ENCODE measurements around the gene ADH6.

The ADH6 gene

DNA sequence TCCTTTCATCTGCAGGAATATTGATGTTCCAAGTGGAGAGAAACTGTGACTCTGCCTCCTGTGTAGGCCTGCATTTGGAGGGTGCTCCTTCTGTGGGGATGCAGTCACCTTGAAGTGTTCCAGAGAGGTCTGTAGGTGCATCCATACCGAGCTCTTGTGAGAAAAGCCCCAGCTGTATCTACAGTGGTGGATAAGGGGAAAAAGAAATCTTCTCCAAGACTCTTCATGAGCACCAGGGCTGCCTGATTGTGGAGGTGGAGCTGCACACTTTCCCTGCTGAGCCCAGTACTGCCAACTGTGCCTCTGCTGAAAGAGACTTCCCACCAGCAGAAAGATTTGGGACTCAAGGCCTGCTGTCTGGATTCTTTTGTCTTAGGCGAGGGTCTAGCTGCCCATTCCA lies 39.9 kb downstream of the ADH6 start:
- H3K36me3 ChIP-seq (replicated peaks), result no peaks in the 10 kb centered on the region
- no peaks in the 10 kb centered on the region for H3K4me1 ChIP-seq
- no peaks in the 10 kb centered on the region for H3K27me3 ChIP-seq (ENCODE audit: low read depth)
- H3K9me3 ChIP-seq, result no peaks in the 10 kb centered on the region
- no peak overlapping the region for H3K4me3 ChIP-seq
- in situ Hi-C loops (cut with MboI; ENCODE audit: low sequenced_read_pairs), result no loop called here
- DNase-seq (ENCODE audit: low spot score in 2 of 2), result no peak

DNA sequence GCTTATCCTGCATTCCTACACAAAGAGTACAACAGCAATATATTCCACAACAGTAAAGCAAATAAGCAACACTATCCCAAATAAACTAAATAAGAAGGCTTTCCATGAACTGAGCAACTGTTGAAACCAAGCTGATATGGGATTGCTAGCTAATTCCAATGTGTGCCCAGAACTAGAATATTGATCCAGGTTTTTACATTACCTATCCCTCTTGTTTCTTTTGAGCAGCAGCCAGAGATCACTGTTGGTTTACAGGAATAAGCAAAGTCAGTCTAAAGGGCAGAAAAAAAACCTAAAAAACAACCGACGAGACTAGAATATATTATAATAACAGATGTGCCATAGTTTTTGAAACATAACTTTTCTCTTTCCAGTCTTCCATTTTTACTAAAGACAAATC lies 52.5 kb downstream of the ADH6 start:
- H3K36me3 ChIP-seq (replicated peaks), result no peaks in the 10 kb centered on the region
- H3K4me1 ChIP-seq, result no peaks in the 10 kb centered on the region
- no peaks in the 10 kb centered on the region for H3K9me3 ChIP-seq
- no peak for DNase-seq (ENCODE audit: low spot score in 2 of 2)
- in situ Hi-C loops (cut with MboI; ENCODE audit: low sequenced_read_pairs), result no loop called here
- no peak overlapping the region for H3K4me3 ChIP-seq
- no peaks in the 10 kb centered on the region for H3K27me3 ChIP-seq (ENCODE audit: low read depth)

DNA sequence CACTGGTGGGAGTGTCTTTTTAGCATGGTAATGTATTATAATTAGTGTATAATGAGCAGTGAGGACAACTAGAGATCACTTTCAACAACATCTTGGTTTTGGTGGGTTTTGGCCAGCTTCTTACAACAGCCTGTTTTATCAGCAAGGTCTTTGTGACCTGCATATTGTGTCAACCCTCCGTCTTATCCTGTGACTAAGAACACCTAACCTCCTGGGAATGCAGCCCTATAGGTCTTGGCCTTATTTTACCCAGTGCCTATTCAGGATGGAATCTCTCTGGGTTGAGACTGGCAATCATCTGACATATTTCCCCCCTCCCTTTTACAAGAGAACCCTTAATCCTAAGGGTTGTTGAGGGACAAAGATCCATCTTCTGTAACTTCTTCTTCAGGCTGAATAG lies 53.1 kb downstream of the ADH6 start:
- no peaks in the 10 kb centered on the region for H3K36me3 ChIP-seq (replicated peaks)
- H3K4me3 ChIP-seq, result no peak overlapping the region
- in situ Hi-C loops (cut with MboI; ENCODE audit: low sequenced_read_pairs), result no loop called here
- H3K9me3 ChIP-seq, result no peaks in the 10 kb centered on the region
- no peak for DNase-seq (ENCODE audit: low spot score in 2 of 2)
- no peaks in the 10 kb centered on the region for H3K27me3 ChIP-seq (ENCODE audit: low read depth)
- H3K4me1 ChIP-seq, result no peaks in the 10 kb centered on the region

DNA sequence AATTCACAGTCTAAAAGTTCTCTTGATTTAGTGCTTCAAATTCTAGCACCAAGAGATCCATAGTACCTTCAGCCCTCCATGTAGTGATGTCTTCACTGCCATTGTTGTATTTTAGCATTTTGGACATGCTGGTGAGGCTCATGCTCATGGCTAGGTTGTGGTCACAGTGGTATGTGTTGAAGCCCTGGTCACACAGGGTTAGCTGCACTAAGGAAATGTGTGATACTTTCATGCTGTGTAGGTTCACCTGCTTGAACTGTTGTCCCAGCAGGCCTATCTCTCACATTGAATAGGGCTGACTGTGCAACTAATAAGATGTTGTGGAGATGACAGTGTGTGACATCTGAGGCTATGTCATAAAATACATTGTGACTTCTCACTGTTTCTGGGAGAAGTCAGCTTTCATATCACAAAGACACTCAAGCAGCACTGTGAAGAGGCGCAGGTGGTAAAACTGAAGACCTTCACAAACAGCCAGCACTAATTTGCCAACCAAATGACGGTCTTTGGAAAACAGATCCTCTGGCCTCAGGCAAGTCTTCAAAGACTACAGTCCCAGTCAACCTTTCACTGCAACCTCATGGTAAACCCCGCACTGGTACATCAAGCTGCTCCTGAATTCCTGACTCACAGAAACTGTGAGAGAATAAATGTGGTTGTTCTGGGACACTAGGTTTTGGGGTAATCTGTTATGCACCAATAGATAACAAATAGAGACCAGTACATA lies 57.5 kb downstream of the ADH6 start:
- in situ Hi-C loops (cut with MboI; ENCODE audit: low sequenced_read_pairs), result no loop called here
- H3K9me3 ChIP-seq, result no peaks in the 10 kb centered on the region
- H3K36me3 ChIP-seq (replicated peaks), result no peaks in the 10 kb centered on the region
- no peaks in the 10 kb centered on the region for H3K27me3 ChIP-seq (ENCODE audit: low read depth)
- no peaks in the 10 kb centered on the region for H3K4me1 ChIP-seq
- no peak for DNase-seq (ENCODE audit: low spot score in 2 of 2)
- no peak overlapping the region for H3K4me3 ChIP-seq

DNA sequence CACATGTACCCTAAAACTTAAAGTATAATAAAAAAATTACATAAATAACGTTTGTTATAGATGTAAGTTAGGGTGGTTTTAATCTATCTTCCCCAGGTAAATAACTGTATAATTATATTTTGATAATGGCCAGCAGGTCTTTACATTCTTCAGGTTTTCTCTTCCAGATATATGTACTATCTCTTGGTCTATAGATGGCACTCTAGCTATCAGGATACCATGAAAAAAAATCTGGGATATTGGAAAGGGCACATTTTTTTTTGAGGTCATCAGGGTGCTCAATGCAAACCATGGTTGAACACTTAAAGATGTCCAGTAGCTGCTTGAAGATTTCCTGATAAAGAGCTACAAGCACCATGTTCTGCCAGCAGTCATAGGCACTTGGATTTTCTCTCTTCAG lies 59.3 kb downstream of the ADH6 start:
- in situ Hi-C loops (cut with MboI; ENCODE audit: low sequenced_read_pairs), result no loop called here
- Histone ChIP-seq H3K27me3 (ENCODE audit: low read depth) (no peaks in the 10 kb centered on the region), H3K4me3 (no peak overlapping the region), H3K36me3 (replicated peaks) (no peaks in the 10 kb centered on the region), H3K9me3 (no peaks in the 10 kb centered on the region), H3K4me1 (no peaks in the 10 kb centered on the region)
- peak in 1 of 2 experiments; percentile 37 for DNase-seq (ENCODE audit: low spot score in 2 of 2)

DNA sequence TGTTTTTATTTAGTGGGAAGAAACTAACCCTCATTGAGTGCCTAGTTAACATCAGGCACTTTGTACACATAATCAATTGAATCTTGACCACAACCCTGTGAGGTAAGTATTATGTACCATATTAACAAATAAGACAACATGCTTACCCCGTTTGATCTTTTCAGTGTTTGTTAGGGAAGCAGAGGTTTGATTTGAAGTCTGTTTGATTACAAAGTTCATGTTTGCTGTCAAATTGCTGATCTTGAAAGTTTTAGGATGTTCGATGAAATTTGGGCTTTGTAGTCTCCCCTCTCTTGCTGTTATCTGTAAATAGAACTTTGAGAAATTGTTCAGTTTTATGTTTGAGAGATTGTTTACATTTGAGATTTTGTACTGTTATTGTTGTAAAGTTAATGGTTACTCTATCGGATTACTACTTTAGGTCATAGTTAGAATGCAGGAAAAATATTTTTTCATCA lies 61.5 kb downstream of the ADH6 start:
- DNase-seq (ENCODE audit: low spot score in 2 of 2), result no peak

DNA sequence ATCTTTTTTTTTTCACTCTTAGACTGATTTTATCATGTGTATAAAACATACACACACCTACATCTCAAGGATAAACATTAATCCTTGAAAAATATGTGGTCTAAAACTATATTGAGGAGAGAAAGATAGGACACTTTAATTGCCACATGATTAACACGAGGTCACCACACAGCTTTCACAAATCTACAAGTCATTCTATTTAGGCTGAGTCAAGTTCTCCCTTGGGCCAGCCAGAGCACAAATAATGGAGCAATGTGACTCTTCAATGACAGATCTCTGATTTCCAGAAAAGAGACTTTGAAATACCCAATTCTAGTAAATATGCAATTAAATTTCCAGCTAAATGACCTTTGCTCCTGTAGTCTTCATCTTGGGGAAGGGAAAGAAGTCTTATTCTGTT lies 62.1 kb downstream of the ADH6 start:
- H3K4me1 ChIP-seq, result no peaks in the 10 kb centered on the region
- no peaks in the 10 kb centered on the region for H3K36me3 ChIP-seq (replicated peaks)
- DNase-seq (ENCODE audit: low spot score in 2 of 2), result no peak
- no peaks in the 10 kb centered on the region for H3K27me3 ChIP-seq (ENCODE audit: low read depth)
- H3K9me3 ChIP-seq, result no peaks in the 10 kb centered on the region
- in situ Hi-C loops (cut with MboI; ENCODE audit: low sequenced_read_pairs), result no loop called here
- H3K4me3 ChIP-seq, result no peak overlapping the region

More for the DNA sequence above, 61.5 kb downstream of the ADH6 start:
- in situ Hi-C loops (cut with MboI; ENCODE audit: low sequenced_read_pairs), result no loop called here
- no peaks in the 10 kb centered on the region for H3K9me3 ChIP-seq
- no peaks in the 10 kb centered on the region for H3K4me1 ChIP-seq
- H3K27me3 ChIP-seq (ENCODE audit: low read depth), result no peaks in the 10 kb centered on the region
- no peaks in the 10 kb centered on the region for H3K36me3 ChIP-seq (replicated peaks)
- no peak overlapping the region for H3K4me3 ChIP-seq

DNA sequence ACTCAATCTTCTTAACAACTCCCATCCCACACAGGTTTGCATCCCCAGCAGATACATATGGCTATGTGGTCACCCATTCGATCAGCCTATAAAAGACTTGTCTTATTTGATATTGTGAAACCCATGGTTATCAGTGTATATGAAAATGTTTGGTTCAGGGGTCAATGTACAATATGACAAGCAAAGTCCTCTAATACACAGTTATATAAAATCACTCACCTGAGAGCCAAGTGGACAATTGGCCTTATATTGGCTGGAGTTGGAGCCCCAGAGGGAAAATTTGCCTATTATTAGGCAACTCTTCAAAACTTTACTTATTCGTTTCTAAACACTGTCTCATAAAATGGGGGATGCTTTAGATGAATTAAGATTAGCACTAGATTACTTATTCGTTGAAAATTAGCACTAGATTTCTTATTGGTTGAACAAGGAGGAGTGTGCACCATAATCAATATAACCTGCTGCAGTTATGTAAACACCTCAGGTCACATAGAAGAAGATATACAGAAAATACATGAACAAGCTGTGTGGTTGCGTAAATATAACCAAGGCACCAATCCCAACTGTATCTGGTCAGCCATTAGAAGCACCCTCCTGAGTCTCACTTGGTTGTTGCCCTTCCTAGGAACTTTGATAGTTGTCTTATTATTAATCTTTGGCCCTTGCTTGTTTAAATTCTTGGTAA lies 64.2 kb downstream of the ADH6 start:
- H3K36me3 ChIP-seq (replicated peaks), result no peaks in the 10 kb centered on the region
- no peaks in the 10 kb centered on the region for H3K27me3 ChIP-seq (ENCODE audit: low read depth)
- in situ Hi-C loops (cut with MboI; ENCODE audit: low sequenced_read_pairs), result no loop called here

More for the DNA sequence above, 64.2 kb downstream of the ADH6 start:
- Histone ChIP-seq H3K9me3 (peaks cover 3% of the 10 kb centered on the region; the same call in 1 of the 2 replicates), H3K4me3 (no peak overlapping the region), H3K4me1 (no peaks in the 10 kb centered on the region)
- no peak for DNase-seq (ENCODE audit: low spot score in 2 of 2)

All from HAP-1 (cell line).